Heart left ventricle (tissue), 16 donors: ENCODE results near the gene RPP40. TPM values are rescaled to one million over a fixed set of nuclear protein-coding genes. Genes with fewer than 3 reads are reported as not detected.

Experiments used
- ATAC-seq, 4 donors: fragments of 200-7000 bp; cut with Tn5 transposase; one replicate each; pipeline ENCODE4 v1.9.1; 2020 to 2022; ENCODE audit warnings: moderate library complexity in 4 of 4, mild to moderate bottlenecking in 3 of 4, moderate number of reproducible peaks in 1 of 4
- DNase-seq, 5 donors: peaks; one replicate each; pipeline ENCODE4 v3.0.0-alpha.2; 2020
- H3K27ac ChIP-seq, 12 donors: fragments of 200-600 bp; sonication (generic) in 4 of 12; one replicate each; pipeline versions ENCODE4 v1.5.0 to v1.8.0; 2016 to 2022; ENCODE audit warnings: mild to moderate bottlenecking in 2 of 12
- H3K27me3 ChIP-seq, 9 donors: fragments of 200-600 bp; sonication (generic) in 2 of 9; one replicate each; pipeline versions ENCODE4 v1.5.1 to v1.8.0; 2016 to 2022; ENCODE audit warnings: mild to moderate bottlenecking in 3 of 9
- H3K36me3 ChIP-seq, 9 donors: fragments of 200-600 bp; sonication (generic) in 2 of 9; one replicate each; pipeline versions ENCODE4 v1.5.0 to v1.8.0; 2018 to 2022; ENCODE audit warnings: mild to moderate bottlenecking in 2 of 9
- H3K4me1 ChIP-seq, 12 donors: fragments of 200-600 bp; sonication (generic) in 4 of 12; one replicate each; pipeline versions ENCODE4 v1.5.0 to v1.8.0; 2016 to 2022; ENCODE audit warnings: mild to moderate bottlenecking in 3 of 12
- H3K4me3 ChIP-seq, 12 donors: fragments of 200-600 bp; sonication (generic) in 4 of 12; one replicate each; pipeline versions ENCODE4 v1.5.0 to v1.8.0; 2017 to 2022; ENCODE audit warnings: mild to moderate bottlenecking in 9 of 12, moderate library complexity in 4 of 12
- H3K9me3 ChIP-seq, 12 donors: fragments of 200-600 bp; sonication (generic) in 4 of 12; one replicate each; pipeline versions ENCODE4 v1.5.0 to v1.8.0; 2016 to 2022; ENCODE audit warnings: mild to moderate bottlenecking in 1 of 12
- CTCF ChIP-seq, 12 donors: fragments of 200-600 bp; sonication (generic) in 4 of 12; IDR thresholded peaks; one replicate each; pipeline versions ENCODE4 v1.5.0 to v1.8.0; 2018 to 2022; ENCODE audit warnings: antibody characterized with exemption in 12 of 12, mild to moderate bottlenecking in 5 of 12
- POLR2A ChIP-seq, 2 donors: fragments of 450-650 bp; IDR thresholded peaks; one replicate each; pipeline ENCODE4 v1.6.1; 2017; ENCODE audit warnings: antibody characterized with exemption in 2 of 2, mild to moderate bottlenecking in 2 of 2, moderate library complexity in 2 of 2
- WGBS, 4 donors: extraction: QIAGEN DNeasy Blood & Tissue Kit in 2 of 4; methylation state at CpG; one replicate each; pipeline versions ENCODE4 v1.1.5 to v1.1.7; 2013 to 2018; 5-methylcytosine and 5-hydroxymethylcytosine counted together
- intact Hi-C, 10 donors: fragments of 100-400 bp; cut with DNase I; formaldehyde crosslinking; loops; one replicate each; pipeline versions ENCODE4 v1.11.1 to v1.14.2; 2022
- polyA plus RNA-seq, 2 donors: library from polyadenylated mRNA; stranded (reverse); fragments of 200-250 nt; gene quantifications; one replicate each; pipeline ENCODE4 v1.2.3, GENCODE V29; 2013
- total RNA-seq, 9 donors: library from RNA; depleted of rRNA in 2 of 9; stranded (reverse); fragments of >200 nt in 2 of 9; fragmentation: NEBNext Ultra II Directional in 3 of 9; extraction: Animal tissue kit (Norgen Biotek cat#: 25700) in 3 of 9; gene quantifications; one replicate each; pipeline versions ENCODE4 v1.1.0 to v1.2.4, GENCODE V29; 2016 to 2023
- donor health status: ischemic (EF 13 %, LVEDD 7.1; RV severe dilation, severe dysfunction).
- donor health status: healthy with polysubstance abuse.
- donor health status: DM: no; HTN: yes; CAD: no.
- donor health status: DM: no; HTN: no; CAD: no.
- donor health status: ischemic (EF 25% LVEDD 6.9; RV normal size, moderate dysfunction).
- donor health status: ischemic (EF 25% LVEDD 5.7; RV mildly dilated, moderate dysfunction).
- donor health status: healthy.
- donor health status: DM: yes; HTN: yes; CAD: no.
- donor health status: ischemic (EF 35%, LVEDD 5.7; RV mildly dilated, moderate dysfunction).
- donor health status: nonischemic (EF 11% LVEDD 7.7; RV severe dilation, severe dysfunction).
- donor health status: DM: yes; HTN: yes; CAD: no.
- donor health status: PGD.
- donor health status: ischemic (EF 29% LVEDD 5.4; RV normal size, mild dysfunction).
- donor health status: nonischemic (EF 23%, LVEDD 6.1; RV moderate dilation, normal function).

The RPP40 gene
- total and polyA plus RNA-seq, 11 donors, result 1.8 to 13.7 (median 3.6) TPM

- H3K4me3 ChIP-seq, result no peak overlapping the region
- H3K4me1 ChIP-seq, result no peaks in the 10 kb centered on the region
- DNase-seq (no peak), ATAC-seq (no peak)
- H3K27me3 ChIP-seq, result no peaks in the 10 kb centered on the region
- no peak for TF ChIP-seq POLR2A (IDR thresholded peaks at IDR 0.05)
- TF ChIP-seq CTCF (IDR thresholded peaks at IDR 0.05), result no peak
- H3K9me3 ChIP-seq, result no peaks in the 10 kb centered on the region
- peaks cover 0 to under 1% (median 0%) of the 10 kb centered on the region in 9 donors for H3K36me3 ChIP-seq
- intact Hi-C loops, result no loop called here
- no peak overlapping the region for H3K27ac ChIP-seq
- 85 to 92% (median 90%) methylated on average over 10 of the region's 10 CpGs for WGBS, 4 donors
Measured at GRCh38 chr6:4961322-4962168, 42.3 kb downstream of the RPP40 start.

- Histone ChIP-seq H3K4me3 (no peak overlapping the region), H3K9me3 (no peaks in the 10 kb centered on the region), H3K4me1 (no peaks in the 10 kb centered on the region), H3K36me3 (peaks cover 0 to 29% (median 20%) of the 10 kb centered on the region in 9 donors), H3K27ac (no peak overlapping the region), H3K27me3 (no peaks in the 10 kb centered on the region)
- TF ChIP-seq CTCF (IDR thresholded peaks at IDR 0.05), result no peak
- TF ChIP-seq POLR2A (IDR thresholded peaks at IDR 0.05), result no peak
- 91 to 96% (median 94%) methylated on average over 3 of the region's 3 CpGs for WGBS, 4 donors
- intact Hi-C loops, result no loop called here
- DNase-seq (no peak), ATAC-seq (no peak)
Measured at GRCh38 chr6:4958624-4959023, 45.2 kb downstream of the RPP40 start.

- no peaks in the 10 kb centered on the region for H3K4me1 ChIP-seq
- DNase-seq (no peak), ATAC-seq (peak; percentile 37 to 68 (median 54))
- TF ChIP-seq POLR2A (IDR thresholded peaks at IDR 0.05) (no peak), CTCF (IDR thresholded peaks at IDR 0.05) (peak in 8 of 12 donors; percentile 5 to 42 (median 26))
- no peak overlapping the region for H3K27ac ChIP-seq
- intact Hi-C loops, result no loop called here
- 58 to 66% (median 65%) methylated on average over 9 of the region's 9 CpGs for WGBS, 4 donors
- no peaks in the 10 kb centered on the region for H3K27me3 ChIP-seq
- no peaks in the 10 kb centered on the region for H3K9me3 ChIP-seq
- no peak overlapping the region for H3K4me3 ChIP-seq
- peaks cover 0 to 38% (median 29%) of the 10 kb centered on the region in 9 donors for H3K36me3 ChIP-seq
Measured at GRCh38 chr6:4957521-4958231, 46.2 kb downstream of the RPP40 start.

DNA sequence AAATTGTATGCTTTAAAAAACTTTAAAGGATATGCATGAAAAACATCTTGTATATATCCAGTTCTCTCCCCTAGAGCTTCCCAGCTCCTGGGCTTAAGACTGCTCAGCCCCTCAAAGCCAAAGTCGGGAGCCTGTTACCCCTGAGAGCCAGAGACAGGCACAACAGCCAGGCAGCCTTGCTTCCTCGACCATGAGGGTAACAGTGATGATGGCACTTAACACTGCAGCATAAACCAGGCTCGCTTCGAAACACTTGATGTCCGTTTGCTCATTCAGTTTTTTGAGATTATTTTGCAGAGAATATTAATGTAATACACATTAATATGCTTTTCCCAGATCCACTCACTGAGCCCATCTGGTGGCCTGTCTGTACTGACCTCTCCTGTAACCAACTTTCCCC lies 47.2 kb downstream of the RPP40 start:
- WGBS, 4 donors, result 80 to 90% (median 86%) methylated on average over 5 of the region's 5 CpGs

More for the DNA sequence above, 47.2 kb downstream of the RPP40 start:
- no peaks in the 10 kb centered on the region for H3K9me3 ChIP-seq
- peaks cover 0 to 44% (median 40%) of the 10 kb centered on the region in 9 donors for H3K36me3 ChIP-seq
- DNase-seq (no peak), ATAC-seq (no peak)
- H3K27me3 ChIP-seq, result no peaks in the 10 kb centered on the region
- H3K4me3 ChIP-seq, result no peak overlapping the region
- TF ChIP-seq CTCF (IDR thresholded peaks at IDR 0.05) (no peak), POLR2A (IDR thresholded peaks at IDR 0.05) (no peak)
- no peak overlapping the region for H3K27ac ChIP-seq
- intact Hi-C loops, result no loop called here
- H3K4me1 ChIP-seq, result no peaks in the 10 kb centered on the region
